ENCODE measurements around the gene GOLGA3.

The GOLGA3 gene

DNA sequence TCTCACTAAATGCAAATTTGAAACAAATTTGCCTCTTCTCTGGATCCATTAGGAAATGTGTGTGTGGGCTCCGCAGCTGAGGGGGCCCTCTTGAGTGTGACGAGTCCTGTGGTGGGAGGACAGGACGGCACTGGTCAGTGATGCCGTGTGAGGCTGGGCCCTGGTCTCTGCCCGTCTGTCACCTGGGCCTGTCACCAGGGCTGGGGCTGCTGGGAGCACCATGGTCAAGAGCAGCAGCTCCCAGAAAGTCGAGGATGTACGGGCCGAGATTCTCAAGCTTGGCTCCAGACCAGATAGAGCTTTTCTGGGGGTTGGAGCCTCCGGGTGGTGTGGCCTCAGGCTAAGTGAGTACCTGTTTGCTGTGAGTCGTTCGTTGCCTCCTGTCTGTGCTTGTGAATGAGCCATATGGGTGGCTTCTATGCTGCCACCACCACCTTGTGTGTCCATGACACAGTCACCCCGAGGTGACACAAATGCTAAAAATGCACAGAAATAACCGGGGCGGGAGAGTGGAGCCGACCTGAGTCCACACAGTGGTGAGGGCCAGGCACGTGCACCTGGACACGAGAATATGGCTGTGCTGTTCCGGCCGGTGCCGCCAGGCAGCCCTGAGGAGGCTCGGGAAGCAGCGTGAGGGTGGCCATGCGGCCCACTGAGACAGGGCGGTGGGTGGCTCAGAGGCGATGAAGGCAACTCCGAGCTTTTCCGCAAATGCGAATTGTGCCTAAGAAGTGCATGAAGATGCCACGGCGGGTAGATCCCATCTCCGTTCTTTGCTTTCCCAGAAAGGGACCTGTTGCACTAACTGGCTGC, 109.3 kb downstream of the GOLGA3 start:
- DNase-seq = no peak
